ENCODE measurements around the gene PROZ. TPM values are rescaled to one million over a fixed set of nuclear protein-coding genes. Genes with fewer than 3 reads are reported as not detected.

Gene PROZ
- total RNA-seq, 1 experiment from 2014 or later, result not detected

GRCh38 chr13:113190181-113190580 lies 31.7 kb downstream of the PROZ start:
- no peak overlapping the region for H3K9ac ChIP-seq (ENCODE audit: extremely low read depth, insufficient read length, low read length)
- H3K27ac ChIP-seq (ENCODE audit: insufficient read length, low read depth, low read length), result no peak overlapping the region
- Mint-ChIP-seq H3K36me3 (ENCODE audit: insufficient read depth in 1 of 3, low read depth in 3 of 3) (peaks cover 44 to 83% (median 79%) of the 10 kb centered on the region in 3 experiments), H3K4me1 (no peaks in the 10 kb centered on the region; a peak in 1 of 4 replicates), H3K27ac (no peak overlapping the region), H3K4me3 (no peak overlapping the region), H3K9me3 (no peaks in the 10 kb centered on the region), H3K27me3 (ENCODE audit: low read depth) (no peaks in the 10 kb centered on the region)
- no peak overlapping the region for H3T11ph ChIP-seq (ENCODE audit: low read length)
- WGBS (ENCODE audit: extremely low coverage, insufficient read length, low lambda C conversion rate), result no CpG with 5 or more reads among the region's 4 CpGs
- H3K27me3 ChIP-seq (ENCODE audit: insufficient read depth, low read length), result no peaks in the 10 kb centered on the region
- H3K18ac ChIP-seq (ENCODE audit: insufficient read length, low read depth, low read length), result no peak overlapping the region
- H3K9me3 ChIP-seq (ENCODE audit: control insufficient read depth, low read depth, low read length), result no peaks in the 10 kb centered on the region
- no peaks in the 10 kb centered on the region for H3K23me2 ChIP-seq (ENCODE audit: insufficient read length, low read depth, low read length, poor library complexity, severe bottlenecking)
- H2BK20ac ChIP-seq (ENCODE audit: low read depth, low read length, poor library complexity, severe bottlenecking), result no peak overlapping the region
- no peak overlapping the region for H2AK5ac ChIP-seq (ENCODE audit: insufficient read length, low read length)
- no peaks in the 10 kb centered on the region for H3K4me1 ChIP-seq (ENCODE audit: insufficient read depth, low read length)
- H2BK5ac ChIP-seq (ENCODE audit: insufficient read length, low read length), result no peak overlapping the region
- H3K4me2 ChIP-seq (ENCODE audit: insufficient read depth, insufficient read length, low read length), result no peak overlapping the region
- no peak overlapping the region for H4K5ac ChIP-seq (ENCODE audit: insufficient read length, low read depth, low read length)
- H3K56ac ChIP-seq (ENCODE audit: insufficient read length, low read depth, low read length), result no peak overlapping the region
- H2BK120ac ChIP-seq (ENCODE audit: low read depth, low read length, poor library complexity, severe bottlenecking), result no peak overlapping the region
- no peaks in the 10 kb centered on the region for H3K79me1 ChIP-seq (ENCODE audit: insufficient read depth, low read depth, low read length, poor library complexity, severe bottlenecking)
- no peak overlapping the region for H4K8ac ChIP-seq (replicated peaks; ENCODE audit: insufficient read length, low read depth, low read length)
- no peak overlapping the region for H3K4ac ChIP-seq (ENCODE audit: low read depth, low read length)
- no peak overlapping the region for H2BK12ac ChIP-seq (ENCODE audit: insufficient read length, low read depth, low read length)
- no peak for TF ChIP-seq CTCF (conservative IDR thresholded peaks at IDR 0.05)
- no peak overlapping the region for H2AFZ ChIP-seq (ENCODE audit: low read length)
- no peak overlapping the region for H4K91ac ChIP-seq (ENCODE audit: insufficient read length, low read depth, low read length)
- H2BK15ac ChIP-seq (ENCODE audit: low read depth, low read length), result no peak overlapping the region
- no peaks in the 10 kb centered on the region for H3K79me2 ChIP-seq (ENCODE audit: insufficient read depth, low read length)
- no peaks in the 10 kb centered on the region for H4K20me1 ChIP-seq (ENCODE audit: control insufficient read depth, insufficient read depth, insufficient read length)
- no peak overlapping the region for H3K14ac ChIP-seq (ENCODE audit: insufficient read depth, low read length)
- no peak for DNase-seq
- no peak overlapping the region for H3K23ac ChIP-seq (ENCODE audit: insufficient read length, low read depth, low read length)

Data from H9 (cell line).